H1 (cell line): ENCODE results near the gene MYLK. TPM values are rescaled to one million over a fixed set of nuclear protein-coding genes. Genes with fewer than 3 reads are reported as not detected.

Experiments used
- CTCF ChIA-PET: fragments of 300-600 bp; sonication (Branson Sonifier 250); formaldehyde crosslinking; loops from one replicate; lab custom pipeline; 2021; ENCODE audit not compliant: partially characterized antibody; lab: Charles Lee
- POLR2A ChIA-PET: fragments of 300-600 bp; sonication (Branson Sonifier 250); formaldehyde crosslinking; loops from one replicate; lab custom pipeline; 2021; ENCODE audit warnings: inconsistent platforms; ENCODE audit not compliant: partially characterized antibody; lab: Charles Lee
- DNase-seq, 2 experiments: peaks; one replicate each; pipeline versions ENCODE4 v3.0.0 to v3.0.0-alpha.2; 2010 to 2022; ENCODE audit warnings: low spot score in 2 of 2, low read depth in 1 of 2, mixed read lengths in 1 of 2
- FAIRE-seq: peaks from 2 replicates; lab custom pipeline; 2011; peaks lifted over from hg19 to GRCh38; lab: Jason Lieb, UNC
- H2AFZ ChIP-seq: 2 replicates; pipeline ENCODE4 v1.8.1; 2012; ENCODE audit warnings: low read length, inconsistent platforms
- H2AK5ac ChIP-seq: 2 replicates; pipeline ENCODE4 v1.6.1; 2013; ENCODE audit warnings: low read depth, low read length
- H2BK120ac ChIP-seq: replicated peaks from 2 replicates; pipeline ENCODE3; 2013; ENCODE audit warnings: low read depth, low read length, inconsistent platforms
- H2BK12ac ChIP-seq: 2 replicates; pipeline ENCODE4 v1.6.1; 2013; ENCODE audit warnings: low read depth, low read length
- H2BK15ac ChIP-seq: 2 replicates; pipeline ENCODE4 v1.6.1; 2013; ENCODE audit warnings: low read length
- H2BK20ac ChIP-seq: 2 replicates; pipeline ENCODE4 v1.6.1; 2013; ENCODE audit warnings: low read length
- H2BK5ac ChIP-seq: 2 replicates; pipeline ENCODE4 v1.6.1; 2013; ENCODE audit warnings: low read depth, low read length
- H3K14ac ChIP-seq: 2 replicates; pipeline ENCODE4 v1.6.1; 2013; ENCODE audit warnings: inconsistent platforms; ENCODE audit not compliant: insufficient read length
- H3K18ac ChIP-seq: 2 replicates; pipeline ENCODE4 v1.6.1; 2013; ENCODE audit warnings: low read length; ENCODE audit errors: extremely low read depth
- H3K23ac ChIP-seq: 2 replicates; pipeline ENCODE4 v1.6.1; 2013; ENCODE audit warnings: inconsistent platforms; ENCODE audit not compliant: insufficient read length
- H3K23me2 ChIP-seq: 2 replicates; pipeline ENCODE4 v1.6.1; 2013; ENCODE audit warnings: low read depth, low read length
- H3K27ac ChIP-seq: 2 replicates; pipeline ENCODE4 v1.6.1; 2011; ENCODE audit warnings: low read depth, low read length, inconsistent platforms
- H3K27me3 ChIP-seq, 4 experiments: replicated peaks in 1 of 4; 1 replicate in 1 of 4; 2 replicates in 3 of 4; pipeline versions ENCODE4 v1.6.1 to v1.8.1; 2011 to 2013; ENCODE audit warnings: low read length in 3 of 4, mild to moderate bottlenecking in 3 of 4, inconsistent platforms in 2 of 4, mixed read lengths in 2 of 4, moderate library complexity in 1 of 4; ENCODE audit not compliant: control insufficient read depth in 3 of 4, insufficient read depth in 3 of 4; ENCODE audit errors: extremely low read depth in 1 of 4
- H3K36me3 ChIP-seq, 4 experiments: 2 replicates each; pipeline versions ENCODE4 v1.6.1 to v1.8.1; 2011 to 2013; ENCODE audit warnings: mild to moderate bottlenecking in 4 of 4, low read length in 3 of 4, moderate library complexity in 2 of 4, control low read depth in 1 of 4, inconsistent platforms in 1 of 4; ENCODE audit not compliant: insufficient read depth in 4 of 4, control insufficient read depth in 2 of 4
- H3K4ac ChIP-seq: replicated peaks from 2 replicates; pipeline ENCODE3; 2013; ENCODE audit warnings: low read length, low read depth, mixed read lengths, inconsistent platforms; ENCODE audit not compliant: insufficient read length
- H3K4me1 ChIP-seq, 4 experiments: replicated peaks in 1 of 4; 1 replicate in 1 of 4; 2 replicates in 3 of 4; pipeline versions ENCODE4 v1.6.1 to v1.8.1; 2011 to 2013; ENCODE audit warnings: low read length in 3 of 4, inconsistent platforms in 2 of 4, mixed read lengths in 1 of 4; ENCODE audit not compliant: insufficient read depth in 4 of 4, control insufficient read depth in 3 of 4
- H3K4me2 ChIP-seq, 2 experiments: 2 replicates each; pipeline versions ENCODE4 v1.6.1 to v1.8.1; 2011 to 2013; ENCODE audit warnings: low read depth in 2 of 2, low read length in 2 of 2, control low read depth in 1 of 2, inconsistent platforms in 1 of 2, mild to moderate bottlenecking in 1 of 2; ENCODE audit not compliant: insufficient read depth in 1 of 2
- H3K4me3 ChIP-seq, 4 experiments: fragments of 200-600, 300-600 bp in 1 of 4; sonication (generic), shearing (Covaris generic), sonication (Bioruptor Twin) in 1 of 4; 2 replicates each; pipeline versions ENCODE4 v1.5.1 to v1.8.1; 2011 to 2016; ENCODE audit warnings: low read length in 4 of 4, low read depth in 3 of 4, control low read depth in 2 of 4, inconsistent platforms in 2 of 4, mild to moderate bottlenecking in 2 of 4, mixed read lengths in 1 of 4, moderate library complexity in 1 of 4; ENCODE audit not compliant: insufficient read depth in 2 of 4; ENCODE audit errors: extremely low read depth in 1 of 4
- H3K56ac ChIP-seq: replicated peaks from 2 replicates; pipeline ENCODE3; 2013; ENCODE audit warnings: low read depth, mild to moderate bottlenecking, mixed read lengths, low read length, inconsistent platforms; ENCODE audit not compliant: insufficient read length
- H3K79me1 ChIP-seq: 2 replicates; pipeline ENCODE4 v1.6.1; 2013; ENCODE audit warnings: low read depth, low read length, control low read depth
- H3K79me2 ChIP-seq, 2 experiments: 2 replicates each; pipeline versions ENCODE4 v1.6.1 to v1.8.1; 2012 to 2013; ENCODE audit warnings: low read length in 2 of 2, mild to moderate bottlenecking in 2 of 2, inconsistent platforms in 1 of 2; ENCODE audit not compliant: insufficient read depth in 2 of 2, control insufficient read depth in 1 of 2
- H3K9ac ChIP-seq, 4 experiments: replicated peaks in 1 of 4; 1 replicate in 1 of 4; 2 replicates in 3 of 4; pipeline versions ENCODE4 v1.6.1 to v1.8.1; 2011 to 2013; ENCODE audit warnings: low read depth in 3 of 4, low read length in 3 of 4, control low read depth in 2 of 4, mild to moderate bottlenecking in 2 of 4, moderate library complexity in 2 of 4, inconsistent platforms in 1 of 4; ENCODE audit errors: extremely low read depth in 1 of 4
- H3K9me3 ChIP-seq, 2 experiments: 2 replicates each; pipeline versions ENCODE4 v1.6.1 to v1.8.1; 2012 to 2013; ENCODE audit warnings: mild to moderate bottlenecking in 2 of 2, moderate library complexity in 2 of 2, control low read depth in 1 of 2, inconsistent platforms in 1 of 2, low read depth in 1 of 2, low read length in 1 of 2, mixed read lengths in 1 of 2; ENCODE audit not compliant: insufficient read depth in 2 of 2
- H4K20me1 ChIP-seq, 2 experiments: replicated peaks in 1 of 2; 2 replicates each; pipeline versions ENCODE3 to v1.8.1; 2011 to 2013; ENCODE audit warnings: inconsistent platforms in 2 of 2, low read length in 2 of 2, mild to moderate bottlenecking in 1 of 2; ENCODE audit not compliant: insufficient read depth in 2 of 2, control insufficient read depth in 1 of 2
- H4K5ac ChIP-seq: 2 replicates; pipeline ENCODE4 v1.6.1; 2013; ENCODE audit warnings: low read length, low read depth, mixed read lengths, inconsistent platforms; ENCODE audit not compliant: insufficient read length
- H4K8ac ChIP-seq: 2 replicates; pipeline ENCODE4 v1.8.0; 2013; ENCODE audit warnings: mild to moderate bottlenecking, moderate library complexity, low read length, inconsistent platforms; ENCODE audit not compliant: insufficient read depth; ENCODE audit errors: extremely low read depth
- H4K91ac ChIP-seq: replicated peaks from 2 replicates; pipeline ENCODE3; 2013; ENCODE audit warnings: low read length, mixed read lengths, inconsistent platforms; ENCODE audit not compliant: insufficient read length
- ATF2 ChIP-seq: IDR thresholded peaks from 2 replicates; pipeline ENCODE4 v1.6.1; 2012; ENCODE audit warnings: low read length, inconsistent platforms
- ATF3 ChIP-seq: IDR thresholded peaks from 2 replicates; pipeline ENCODE4 v1.6.1; 2011; ENCODE audit warnings: low read depth, mild to moderate bottlenecking, low read length; ENCODE audit not compliant: insufficient read depth
- CHD1 ChIP-seq: IDR thresholded peaks from 2 replicates; pipeline ENCODE4 v1.6.1; 2012; ENCODE audit warnings: low read depth, low read length, improper control_type of control experiment
- CTCF ChIP-seq, 3 experiments: IDR thresholded peaks; 1 replicate in 2 of 3; 2 replicates in 1 of 3; pipeline versions ENCODE4 v1.5.1 to v1.6.1; 2011; ENCODE audit warnings: low read length in 3 of 3, mild to moderate bottlenecking in 3 of 3, inconsistent platforms in 2 of 3, low read depth in 1 of 3, moderate library complexity in 1 of 3; ENCODE audit not compliant: insufficient read depth in 1 of 3; ENCODE audit errors: control extremely low read depth in 1 of 3
- SIRT6 ChIP-seq: IDR thresholded peaks from one replicate; pipeline ENCODE4 v1.7.1; 2012; ENCODE audit warnings: low read length, inconsistent platforms
- SUZ12 ChIP-seq: fragments of 200-600 bp; sonication (generic); IDR thresholded peaks from 2 replicates; pipeline ENCODE4 v1.6.1; 2012; ENCODE audit warnings: mild to moderate bottlenecking, inconsistent platforms, low read length, moderate library complexity, mixed read lengths
- YY1 ChIP-seq: IDR thresholded peaks from 2 replicates; pipeline ENCODE4 v1.6.1; 2011; ENCODE audit warnings: low read depth, mild to moderate bottlenecking, low read length
- WGBS, 2 experiments: shearing (Covaris generic) in 1 of 2; methylation state at CpG; one replicate each; pipeline versions ENCODE4 v1.1.6 to v1.1.7; 2013 to 2015; ENCODE audit warnings: low lambda C conversion rate in 2 of 2, mixed read lengths in 2 of 2, inconsistent platforms in 1 of 2, low coverage in 1 of 2, missing lambda C conversion rate in 1 of 2; ENCODE audit not compliant: insufficient replicate concordance in 2 of 2, insufficient coverage in 1 of 2, insufficient read length in 1 of 2; ENCODE audit errors: extremely low coverage in 1 of 2, missing lambda C conversion rate in 1 of 2; 5-methylcytosine and 5-hydroxymethylcytosine counted together
- polyA plus RNA-seq, 7 experiments: library from polyadenylated mRNA; depleted of rRNA in 3 of 7; stranded (reverse) in 5 of 7; unstranded in 2 of 7; fragments of >200 nt in 5 of 7; fragments of 200-250 nt in 2 of 7; gene quantifications; 1 replicate in 5 of 7; 2 replicates in 1 of 7; 4 replicates in 1 of 7; pipeline versions ENCODE4 v1.2.1 to v1.2.3, GENCODE V29; 2011 to 2013; ENCODE audit warnings: missing spikeins in 2 of 7, mixed read lengths in 2 of 7
- total RNA-seq: library from RNA; stranded (reverse); fragmentation: NEBNext Ultra II Directional; extraction: Animal tissue kit (Norgen Biotek cat#: 25700); gene quantifications from 2 replicates; pipeline ENCODE4 v1.2.1, GENCODE V29; 2021

Gene MYLK
- total and polyA plus RNA-seq, 2 of the 8 experiments (the other 6 are each of a cell fraction or from before 2014, with no cell fraction given): 11.6 to 21.3 TPM

- Histone ChIP-seq H4K8ac (no peak overlapping the region), H3K79me2 (no peaks in the 10 kb centered on the region), H3K4me2 (no peak overlapping the region), H2AFZ (no peak overlapping the region), H2AK5ac (no peak overlapping the region), H4K91ac (no peak overlapping the region), H3K56ac (no peak overlapping the region), H2BK5ac (no peak overlapping the region), H3K23me2 (0 out of 2 replicates have a peak, but pooled peaks cover 2% of the 10 kb centered on the region), H3K27ac (no peak overlapping the region), H4K5ac (no peak overlapping the region), H2BK20ac (no peak overlapping the region), H2BK15ac (no peak overlapping the region), H4K20me1 (no peaks in the 10 kb centered on the region), H3K18ac (no peak overlapping the region), H3K9me3 (no peaks in the 10 kb centered on the region), H3K27me3 (no peaks in the 10 kb centered on the region; a peak in 1 of 7 replicates), H3K36me3 (no peaks in the 10 kb centered on the region; a peak in 1 of 8 replicates), H3K14ac (no peak overlapping the region), H2BK120ac (no peak overlapping the region), H3K23ac (no peak overlapping the region), H3K4me3 (no peak overlapping the region), H2BK12ac (no peak overlapping the region), H3K4ac (no peak overlapping the region), H3K4me1 (peaks cover 0 to 12% (median 1%) of the 10 kb centered on the region in 4 experiments; a peak in 3 of 7 replicates), H3K79me1 (peaks cover 2% of the 10 kb centered on the region), H3K9ac (no peak overlapping the region)
- FAIRE-seq: no peak
- WGBS, 2 experiments: 92% methylated on average over 4 of the region's 4 CpGs; no CpG with 5 or more reads in 1 of the 2 experiments
- DNase-seq: no peak
- ChIA-PET POLR2A (interaction anchor here (1.1 kb wide), 1 partner anchor 124 kb away, joined by 3 read pairs; no protein-coding TSS in a partner anchor), CTCF (interaction anchor here (0.9 to 2.7 kb wide), 3 partner anchors 8 to 54 kb away, joined by 3 to 7 read pairs (median 3); no protein-coding TSS in a partner anchor)
- TF ChIP-seq YY1: no peak
- no peak for TF ChIP-seq SIRT6
- no peak for TF ChIP-seq SUZ12
- TF ChIP-seq ATF2: no peak
- no peak for TF ChIP-seq CTCF (IDR thresholded peaks at IDR 0.05; ENCODE audit: control extremely low read depth in 1 of 3, insufficient read depth in 1 of 3, low read depth in 1 of 3, low read length in 3 of 3)
- no peak for TF ChIP-seq ATF3
- TF ChIP-seq CHD1: no peak
Measured at GRCh38 chr3:123765475-123766128, 118.5 kb downstream of the MYLK start.
